ENCODE results near the gene PPP3R2.

GRCh38 chr9:101625876-101626275 lies 31.1 kb upstream of the PPP3R2 start:
- TF ChIP-seq, protein P1, sequence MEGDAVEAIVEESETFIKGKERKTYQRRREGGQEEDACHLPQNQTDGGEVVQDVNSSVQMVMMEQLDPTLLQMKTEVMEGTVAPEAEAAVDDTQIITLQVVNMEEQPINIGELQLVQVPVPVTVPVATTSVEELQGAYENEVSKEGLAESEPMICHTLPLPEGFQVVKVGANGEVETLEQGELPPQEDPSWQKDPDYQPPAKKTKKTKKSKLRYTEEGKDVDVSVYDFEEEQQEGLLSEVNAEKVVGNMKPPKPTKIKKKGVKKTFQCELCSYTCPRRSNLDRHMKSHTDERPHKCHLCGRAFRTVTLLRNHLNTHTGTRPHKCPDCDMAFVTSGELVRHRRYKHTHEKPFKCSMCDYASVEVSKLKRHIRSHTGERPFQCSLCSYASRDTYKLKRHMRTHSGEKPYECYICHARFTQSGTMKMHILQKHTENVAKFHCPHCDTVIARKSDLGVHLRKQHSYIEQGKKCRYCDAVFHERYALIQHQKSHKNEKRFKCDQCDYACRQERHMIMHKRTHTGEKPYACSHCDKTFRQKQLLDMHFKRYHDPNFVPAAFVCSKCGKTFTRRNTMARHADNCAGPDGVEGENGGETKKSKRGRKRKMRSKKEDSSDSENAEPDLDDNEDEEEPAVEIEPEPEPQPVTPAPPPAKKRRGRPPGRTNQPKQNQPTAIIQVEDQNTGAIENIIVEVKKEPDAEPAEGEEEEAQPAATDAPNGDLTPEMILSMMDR (conservative IDR thresholded peaks at IDR 0.05 in 1 of 2, IDR thresholded peaks at IDR 0.05 in 1 of 2; ENCODE audit: extremely low read depth in 1 of 2, insufficient read depth in 1 of 2, low read depth in 1 of 2, low read length in 2 of 2) = no peak
- no peak for TF ChIP-seq EZH2 (IDR thresholded peaks at IDR 0.05; ENCODE audit: borderline replicate concordance, low read length)
